Amniotic epithelial cell (primary cell): Measurements from ENCODE around the gene LRPAP1.

Source experiments
- DNase-seq: peaks from one replicate; pipeline ENCODE4 v3.0.0-alpha.2; 2010; ENCODE audit warnings: low read depth

LRPAP1 gene

GRCh38 chr4:3531318-3531878 lies 824 bp downstream of the LRPAP1 start:
- no peak for DNase-seq

DNA sequence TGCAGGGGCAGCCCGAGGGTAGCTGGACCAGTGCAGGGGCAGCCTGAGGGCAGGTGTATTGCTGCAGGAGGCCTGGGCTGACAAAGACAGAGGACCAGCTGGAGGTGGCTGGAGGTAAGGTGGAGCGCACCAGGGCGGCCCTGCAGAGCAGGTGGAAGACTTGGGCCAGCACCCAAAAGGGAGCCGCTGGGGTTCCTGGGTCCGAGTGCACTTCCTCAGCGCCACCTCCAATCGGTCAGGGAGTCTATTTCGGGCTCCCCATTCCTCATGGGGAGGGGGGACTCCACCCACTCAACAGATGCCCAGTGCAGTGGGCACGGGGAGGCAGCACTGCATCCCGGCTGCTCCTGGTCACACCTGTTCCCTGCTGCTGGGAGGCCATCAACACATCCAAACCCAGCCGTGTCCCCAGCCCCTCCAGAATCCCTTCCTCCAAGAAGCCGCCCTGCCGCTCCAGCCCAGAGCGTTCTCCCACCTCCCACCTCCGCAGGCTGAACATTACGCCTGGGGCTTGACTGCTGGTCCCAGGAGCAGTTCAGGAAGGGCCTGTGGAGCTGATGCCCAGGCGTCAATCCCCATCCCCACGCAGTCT lies 1.5 kb downstream of the LRPAP1 start:
- DNase-seq = no peak

DNA sequence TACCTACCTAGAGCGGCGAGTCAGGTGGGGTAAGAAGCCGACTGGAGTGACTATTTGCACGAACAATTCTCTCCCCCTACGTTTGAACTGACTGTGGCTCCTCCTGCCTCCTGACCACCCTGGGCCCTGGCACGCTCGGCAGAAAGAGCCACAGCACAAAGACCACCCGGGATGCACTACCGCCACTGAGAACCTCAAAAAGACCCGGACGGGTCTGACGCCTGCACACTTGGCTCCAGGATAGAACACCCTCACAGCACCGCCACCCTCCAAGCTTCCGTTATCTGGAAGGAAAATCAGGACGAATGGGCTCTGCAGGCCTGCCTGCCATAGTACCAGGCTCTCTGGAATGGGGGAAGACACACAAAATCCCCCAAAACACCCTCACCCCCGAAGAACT lies 2.2 kb downstream of the LRPAP1 start:
- no peak for DNase-seq

GRCh38 chr4:3529363-3529762 lies 2.9 kb downstream of the LRPAP1 start:
- DNase-seq = no peak

- DNase-seq = no peak
Measured at GRCh38 chr4:3527914-3528876, 4.0 kb downstream of the LRPAP1 start.

DNA sequence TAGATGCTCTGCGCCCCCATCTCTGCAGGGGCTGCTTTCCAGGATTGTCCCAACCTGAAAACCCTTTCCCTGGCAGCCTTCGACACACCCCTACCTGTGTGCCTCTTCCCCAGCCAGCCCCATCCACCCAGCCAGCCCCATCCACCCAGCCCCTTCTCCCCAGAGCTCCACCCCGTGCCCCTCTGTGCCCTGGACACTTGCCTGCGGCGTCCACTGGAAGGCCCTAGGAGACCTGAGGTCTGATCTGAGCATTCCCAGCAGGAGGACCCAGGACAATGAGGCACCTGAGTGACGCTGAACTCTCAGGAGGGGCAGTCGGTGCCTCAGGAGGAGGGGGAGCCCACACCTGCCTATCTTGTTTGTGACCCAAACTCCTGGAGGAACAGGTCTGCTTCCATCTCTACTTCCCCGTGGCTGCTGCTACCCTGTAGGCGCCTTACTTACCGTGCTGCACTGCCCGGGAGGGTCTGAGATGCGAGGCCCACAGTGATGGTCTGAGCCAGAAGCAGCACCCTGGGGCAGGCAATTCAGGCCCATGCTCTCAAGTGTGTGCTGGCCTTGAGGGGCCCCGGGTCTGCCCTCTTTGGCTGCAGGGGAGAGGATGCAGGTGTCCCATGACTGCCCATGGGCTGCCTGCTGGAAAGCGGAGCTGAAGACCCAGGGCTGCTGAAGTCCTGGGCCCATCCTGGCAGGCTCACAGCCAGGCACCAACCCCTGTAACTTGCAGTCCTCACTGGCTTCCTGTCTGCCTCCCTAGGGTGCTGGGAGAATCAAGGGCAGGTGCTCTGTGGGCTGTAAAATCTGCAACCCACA lies 4.9 kb downstream of the LRPAP1 start:
- DNase-seq = no peak

- no peak for DNase-seq
Measured at GRCh38 chr4:3526456-3526855, 5.8 kb downstream of the LRPAP1 start.

- no peak for DNase-seq
Measured at GRCh38 chr4:3525532-3526430, 6.4 kb downstream of the LRPAP1 start.

- no peak for DNase-seq
Measured at GRCh38 chr4:3524920-3525319, 7.3 kb downstream of the LRPAP1 start.

- DNase-seq = no peak
Measured at GRCh38 chr4:3524349-3524748, 7.9 kb downstream of the LRPAP1 start.

DNA sequence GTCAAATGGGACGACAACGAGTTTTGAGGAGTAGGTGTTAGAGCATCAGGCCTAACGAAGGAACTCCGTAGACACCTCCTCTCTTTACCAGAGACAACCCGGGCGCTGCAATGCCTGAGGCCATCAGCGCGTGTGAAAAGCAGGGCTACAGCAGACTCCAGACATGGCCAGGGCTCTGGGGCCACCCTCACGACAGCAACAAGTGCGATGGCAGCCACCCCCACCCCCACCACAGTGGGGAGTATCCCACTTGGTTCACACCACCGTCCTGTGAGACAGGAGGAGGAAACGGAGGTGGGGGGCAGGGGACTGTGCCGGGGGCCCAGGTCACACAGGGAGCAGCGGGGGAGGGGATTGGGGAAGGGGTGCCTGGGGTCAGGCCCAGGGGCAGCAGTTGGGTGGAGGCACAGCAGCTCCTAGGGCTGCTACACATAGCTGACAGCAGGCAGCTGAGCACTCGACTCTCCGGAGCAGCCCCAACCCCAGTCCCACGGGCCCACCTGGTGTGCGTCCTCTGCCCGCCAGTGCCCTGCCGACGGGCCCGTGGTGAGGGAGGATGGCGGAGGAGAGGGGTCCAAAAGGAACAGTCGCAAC lies 8.5 kb downstream of the LRPAP1 start:
- DNase-seq = no peak

DNA sequence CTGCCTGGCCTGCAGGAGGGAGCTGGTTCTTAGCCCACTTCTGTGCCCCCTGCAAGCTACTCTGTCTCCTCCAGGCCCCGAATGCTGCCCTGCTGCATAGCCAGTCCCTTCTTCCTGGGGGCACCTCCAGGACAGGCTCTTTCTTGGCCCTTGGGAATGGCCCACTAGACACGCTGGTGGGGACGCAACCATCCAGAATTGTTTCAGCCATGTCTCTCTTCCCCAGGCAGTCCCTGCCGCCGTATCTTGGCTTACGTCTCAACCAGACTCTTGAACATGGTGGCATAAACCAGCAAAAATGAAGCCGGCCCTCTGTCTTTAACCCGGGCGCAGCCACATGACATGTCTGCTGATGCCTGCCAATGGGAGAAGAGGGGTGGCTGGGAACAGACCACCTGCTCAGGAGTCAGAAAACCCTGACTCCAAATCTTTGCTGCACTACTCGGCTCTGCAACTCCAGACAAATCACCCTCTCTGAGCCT lies 9.0 kb downstream of the LRPAP1 start:
- DNase-seq = no peak

DNA sequence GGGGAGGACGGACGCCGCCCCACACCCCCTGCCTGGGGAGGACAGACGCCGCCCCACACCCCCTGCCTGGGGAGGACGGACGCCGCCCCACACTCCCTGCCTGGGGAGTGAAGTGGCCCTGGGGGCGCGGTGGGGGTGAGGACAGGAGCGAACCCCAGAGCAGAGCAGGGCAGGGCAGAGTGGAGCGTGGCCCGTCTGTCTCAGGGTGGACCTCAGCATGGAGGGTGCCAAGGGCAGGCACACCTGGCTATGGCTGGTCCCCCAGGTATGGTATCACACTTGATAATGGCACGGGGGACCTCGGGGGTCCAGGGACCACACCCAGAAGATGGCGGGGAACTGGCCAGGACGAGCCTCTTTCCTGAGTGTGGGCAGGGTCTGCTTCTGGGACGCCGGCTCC lies 9.6 kb downstream of the LRPAP1 start:
- DNase-seq = no peak

GRCh38 chr4:3522326-3522640 lies 9.9 kb downstream of the LRPAP1 start:
- no peak for DNase-seq

GRCh38 chr4:3521621-3522325 lies 10.4 kb downstream of the LRPAP1 start:
- DNase-seq = no peak

DNA sequence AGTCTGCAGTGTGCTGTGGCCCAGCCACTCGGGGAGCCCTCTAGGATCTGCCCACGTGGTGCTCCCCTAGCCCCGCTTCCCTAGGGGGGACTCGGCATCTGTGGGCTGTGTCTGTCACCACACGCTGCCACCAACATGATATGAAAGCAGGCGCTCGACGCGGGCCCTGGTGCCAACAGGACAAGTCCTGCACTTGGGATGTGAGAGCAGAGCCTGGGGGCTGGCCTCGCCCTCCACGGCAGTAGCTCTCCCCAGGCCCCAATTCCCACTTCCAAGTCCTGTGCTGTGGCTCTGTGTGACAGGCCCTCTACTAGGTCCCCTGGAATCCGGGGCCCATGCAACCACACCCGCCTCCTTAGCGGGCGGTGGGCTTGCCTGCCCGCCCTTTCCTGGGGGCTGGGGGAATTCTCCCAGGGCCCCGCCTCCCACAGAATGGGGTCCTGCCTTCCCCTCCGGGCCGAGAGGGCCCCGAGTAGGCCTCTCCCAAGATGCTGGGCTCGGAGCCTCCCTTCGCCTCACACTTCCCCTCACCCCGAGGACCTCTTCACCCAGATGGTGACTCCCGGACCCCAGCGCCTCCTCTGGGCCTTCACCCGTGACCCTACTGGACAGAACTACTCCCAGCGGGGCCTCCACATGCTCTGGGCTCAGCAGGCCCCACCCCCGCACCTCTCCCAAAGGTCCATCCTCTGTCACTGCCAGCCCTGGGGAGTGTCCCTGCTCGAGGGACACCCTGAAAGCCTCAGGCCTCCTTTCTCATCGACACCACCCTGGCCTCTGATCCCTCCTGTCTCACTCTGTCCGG lies 11.2 kb downstream of the LRPAP1 start:
- no peak for DNase-seq

GRCh38 chr4:3520276-3520675 lies 11.9 kb downstream of the LRPAP1 start:
- DNase-seq = no peak

GRCh38 chr4:3519468-3520264 lies 12.6 kb downstream of the LRPAP1 start:
- no peak for DNase-seq

DNA sequence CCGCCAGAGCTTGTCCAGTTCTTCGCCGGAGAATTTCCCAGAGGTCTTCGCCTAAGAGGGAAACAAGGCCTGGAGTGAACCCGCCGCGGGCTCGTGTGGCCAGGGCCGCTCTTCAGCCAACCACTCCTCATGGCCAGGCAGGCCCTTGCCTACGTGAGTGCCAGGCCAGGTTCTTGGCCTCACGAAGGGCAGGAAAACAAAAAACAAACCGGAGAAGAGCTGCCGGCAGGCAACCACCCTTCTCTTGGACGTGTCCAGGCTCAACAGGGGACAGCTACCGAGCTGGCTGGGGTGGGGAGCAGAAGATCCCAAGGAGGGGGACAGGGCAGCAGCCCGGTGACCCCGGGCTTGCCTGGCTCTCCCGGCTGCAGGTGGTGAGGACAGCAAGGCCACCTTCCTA lies 13.3 kb downstream of the LRPAP1 start:
- DNase-seq = no peak
